Body of pancreas (tissue), 4 donors: Measurements from ENCODE around the gene TMEM185B.

Experiments
- CTCF ChIP-seq, 7 experiments: fragments of 450-650 bp in 4 of 7; fragments of 200-600 bp in 3 of 7; sonication (generic) in 3 of 7; IDR thresholded peaks; one replicate each; pipeline ENCODE4 v1.5.1; 2016 to 2019; ENCODE audit warnings: antibody characterized with exemption in 7 of 7
- POLR2A ChIP-seq, 3 donors: fragments of 450-650 bp; IDR thresholded peaks; one replicate each; pipeline ENCODE4 v1.6.1; 2016; ENCODE audit warnings: antibody characterized with exemption in 3 of 3, mild to moderate bottlenecking in 2 of 3

- no peak for TF ChIP-seq CTCF (IDR thresholded peaks at IDR 0.05)
- TF ChIP-seq POLR2A (IDR thresholded peaks at IDR 0.05) = no peak
Observed at GRCh38 chr2:120221616-120222015, 1.6 kb downstream of the TMEM185B start.
